DND-41 (cell line): Measurements from ENCODE around the gene C12orf57.

Source experiments
- ATAC-seq: fragments of 200-7000 bp; cut with Tn5 transposase; 3 replicates; pipeline ENCODE4 v1.9.1; 2021; ENCODE audit warnings: low read depth; ENCODE audit not compliant: insufficient read depth
- DNase-seq: peaks from one replicate; pipeline ENCODE4 v3.0.0-alpha.2; 2020
- H2AFZ ChIP-seq: 2 replicates; pipeline ENCODE4 v1.6.0; 2012; ENCODE audit warnings: low read depth, low read length
- H3K27ac ChIP-seq: 2 replicates; pipeline ENCODE4 v1.5.1; 2012; ENCODE audit warnings: low read length, inconsistent platforms
- H3K27me3 ChIP-seq: fragments of 200-600 bp; sonication (generic); 2 replicates; pipeline ENCODE4 v1.6.0; 2012; ENCODE audit warnings: low read length, mild to moderate bottlenecking, inconsistent platforms; ENCODE audit not compliant: insufficient read depth, poor library complexity
- H3K36me3 ChIP-seq: 2 replicates; pipeline ENCODE4 v1.5.1; 2012; ENCODE audit warnings: low read length, inconsistent platforms; ENCODE audit not compliant: insufficient read depth
- H3K4me1 ChIP-seq: 2 replicates; pipeline ENCODE4 v1.5.1; 2012; ENCODE audit warnings: mild to moderate bottlenecking, low read length; ENCODE audit not compliant: insufficient read depth
- H3K4me2 ChIP-seq: 2 replicates; pipeline ENCODE4 v1.6.0; 2012; ENCODE audit warnings: mild to moderate bottlenecking, moderate library complexity, low read length, inconsistent platforms; ENCODE audit not compliant: insufficient read depth
- H3K4me3 ChIP-seq, 2 experiments: fragments of 200-600 bp in 1 of 2; shearing (Covaris generic) in 1 of 2; 2 replicates each; pipeline ENCODE4 v1.5.1; 2012 to 2016; ENCODE audit warnings: inconsistent platforms in 2 of 2, low read length in 2 of 2, mild to moderate bottlenecking in 2 of 2, low read depth in 1 of 2, moderate library complexity in 1 of 2
- H3K79me2 ChIP-seq: 2 replicates; pipeline ENCODE4 v1.6.0; 2012; ENCODE audit warnings: low read length, inconsistent platforms; ENCODE audit not compliant: insufficient read depth
- H3K9ac ChIP-seq: 2 replicates; pipeline ENCODE4 v1.6.0; 2012; ENCODE audit warnings: low read depth, mild to moderate bottlenecking, inconsistent platforms, low read length, moderate library complexity
- H3K9me3 ChIP-seq: 2 replicates; pipeline ENCODE4 v1.5.1; 2012; ENCODE audit warnings: low read length, moderate library complexity, mild to moderate bottlenecking, inconsistent platforms; ENCODE audit not compliant: insufficient read depth, severe bottlenecking
- H4K20me1 ChIP-seq: 2 replicates; pipeline ENCODE4 v1.6.0; 2012; ENCODE audit warnings: low read length; ENCODE audit not compliant: insufficient read depth
- EZH2 ChIP-seq: IDR thresholded peaks from 3 replicates; pipeline ENCODE4 v1.6.1; 2012; ENCODE audit warnings: borderline replicate concordance, low read depth, mild to moderate bottlenecking, moderate library complexity, low read length, inconsistent platforms; ENCODE audit not compliant: severe bottlenecking
- TF ChIP-seq, protein P1 (sequence below): IDR thresholded peaks from 2 replicates; pipeline ENCODE4 v1.5.1; 2012; ENCODE audit warnings: borderline replicate concordance, low read length, moderate library complexity, mild to moderate bottlenecking; ENCODE audit not compliant: poor library complexity, severe bottlenecking; ENCODE audit errors: extremely low read depth

Gene C12orf57

DNA sequence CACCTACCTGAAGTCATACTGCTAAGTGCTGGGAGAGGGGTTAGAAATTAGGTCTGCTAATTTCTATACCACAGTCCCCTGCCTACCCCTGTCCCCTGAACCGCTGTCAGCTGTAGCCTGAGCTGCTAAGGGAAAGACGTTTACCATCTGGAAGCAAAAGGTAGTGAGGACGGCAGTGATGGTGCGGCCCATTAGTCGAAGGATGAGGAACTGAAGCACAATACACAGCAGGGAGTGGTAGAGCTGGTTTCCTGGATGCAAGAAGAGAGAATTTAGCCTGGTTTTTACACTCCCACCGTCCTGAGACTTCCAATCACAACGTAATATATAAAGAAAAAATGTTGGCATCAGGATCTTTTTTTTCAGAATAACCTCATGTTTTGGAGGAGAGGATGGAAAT lies 38.7 kb downstream of the C12orf57 start:
- Histone ChIP-seq H3K9ac (no peak overlapping the region), H4K20me1 (no peaks in the 10 kb centered on the region), H3K4me2 (no peak overlapping the region), H3K9me3 (no peaks in the 10 kb centered on the region), H3K36me3 (peaks cover 66% of the 10 kb centered on the region), H3K27me3 (no peaks in the 10 kb centered on the region), H2AFZ (no peak overlapping the region), H3K79me2 (no peaks in the 10 kb centered on the region), H3K4me1 (no peaks in the 10 kb centered on the region), H3K27ac (no peak overlapping the region), H3K4me3 (no peak overlapping the region)
- DNase-seq (no peak), ATAC-seq (no peak)
- TF ChIP-seq, protein P1, sequence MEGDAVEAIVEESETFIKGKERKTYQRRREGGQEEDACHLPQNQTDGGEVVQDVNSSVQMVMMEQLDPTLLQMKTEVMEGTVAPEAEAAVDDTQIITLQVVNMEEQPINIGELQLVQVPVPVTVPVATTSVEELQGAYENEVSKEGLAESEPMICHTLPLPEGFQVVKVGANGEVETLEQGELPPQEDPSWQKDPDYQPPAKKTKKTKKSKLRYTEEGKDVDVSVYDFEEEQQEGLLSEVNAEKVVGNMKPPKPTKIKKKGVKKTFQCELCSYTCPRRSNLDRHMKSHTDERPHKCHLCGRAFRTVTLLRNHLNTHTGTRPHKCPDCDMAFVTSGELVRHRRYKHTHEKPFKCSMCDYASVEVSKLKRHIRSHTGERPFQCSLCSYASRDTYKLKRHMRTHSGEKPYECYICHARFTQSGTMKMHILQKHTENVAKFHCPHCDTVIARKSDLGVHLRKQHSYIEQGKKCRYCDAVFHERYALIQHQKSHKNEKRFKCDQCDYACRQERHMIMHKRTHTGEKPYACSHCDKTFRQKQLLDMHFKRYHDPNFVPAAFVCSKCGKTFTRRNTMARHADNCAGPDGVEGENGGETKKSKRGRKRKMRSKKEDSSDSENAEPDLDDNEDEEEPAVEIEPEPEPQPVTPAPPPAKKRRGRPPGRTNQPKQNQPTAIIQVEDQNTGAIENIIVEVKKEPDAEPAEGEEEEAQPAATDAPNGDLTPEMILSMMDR: no peak
- TF ChIP-seq EZH2: no peak

DNA sequence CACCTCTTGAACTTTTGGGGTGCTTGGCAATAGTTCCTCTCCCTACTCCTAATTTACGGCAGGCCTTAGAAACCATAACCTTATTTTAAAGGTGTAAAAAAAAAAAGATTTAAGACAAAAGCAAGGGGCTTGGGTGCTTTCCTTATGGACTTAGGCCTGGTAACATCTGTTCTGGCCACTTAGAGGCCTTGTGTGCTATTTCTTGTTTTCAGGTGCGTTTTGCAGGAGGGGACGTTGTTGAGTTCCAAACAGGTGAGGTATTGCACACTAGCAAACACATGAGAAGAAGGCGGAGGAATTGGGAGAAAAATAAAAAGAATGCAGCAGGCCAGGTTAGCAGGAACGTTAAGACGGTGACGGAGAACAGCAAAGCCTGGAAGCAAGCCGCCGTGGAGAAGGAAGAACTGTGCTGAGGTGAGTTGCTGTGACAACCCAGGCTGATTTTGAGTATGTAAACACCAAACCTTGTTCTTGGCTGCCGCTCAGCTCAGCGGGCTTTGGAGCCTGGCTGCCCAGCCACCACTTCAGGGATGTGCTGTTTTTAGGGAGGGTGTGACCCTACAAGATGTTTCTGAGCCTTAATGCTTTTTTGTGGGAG lies 44.2 kb downstream of the C12orf57 start:
- no peak for DNase-seq
- no peak for ATAC-seq
- H3K27me3 ChIP-seq: no peaks in the 10 kb centered on the region
- no peak overlapping the region for H3K9ac ChIP-seq
- H3K9me3 ChIP-seq: no peaks in the 10 kb centered on the region
- H3K4me1 ChIP-seq: no peaks in the 10 kb centered on the region
- no peak overlapping the region for H3K4me3 ChIP-seq
- H3K27ac ChIP-seq: no peak overlapping the region
- H3K4me2 ChIP-seq: no peak overlapping the region
- no peaks in the 10 kb centered on the region for H4K20me1 ChIP-seq
- H3K79me2 ChIP-seq: no peaks in the 10 kb centered on the region
- no peak overlapping the region for H2AFZ ChIP-seq
- TF ChIP-seq, protein P1: no peak
- TF ChIP-seq EZH2: no peak
- peaks cover 32% of the 10 kb centered on the region for H3K36me3 ChIP-seq
